ENCODE measurements around the gene ACER2.

The ACER2 gene

GRCh38 chr9:19480345-19480744, 71.5 kb downstream of the ACER2 start:
- no peak for DNase-seq (ENCODE audit: low read depth)
- TF ChIP-seq, protein P1, sequence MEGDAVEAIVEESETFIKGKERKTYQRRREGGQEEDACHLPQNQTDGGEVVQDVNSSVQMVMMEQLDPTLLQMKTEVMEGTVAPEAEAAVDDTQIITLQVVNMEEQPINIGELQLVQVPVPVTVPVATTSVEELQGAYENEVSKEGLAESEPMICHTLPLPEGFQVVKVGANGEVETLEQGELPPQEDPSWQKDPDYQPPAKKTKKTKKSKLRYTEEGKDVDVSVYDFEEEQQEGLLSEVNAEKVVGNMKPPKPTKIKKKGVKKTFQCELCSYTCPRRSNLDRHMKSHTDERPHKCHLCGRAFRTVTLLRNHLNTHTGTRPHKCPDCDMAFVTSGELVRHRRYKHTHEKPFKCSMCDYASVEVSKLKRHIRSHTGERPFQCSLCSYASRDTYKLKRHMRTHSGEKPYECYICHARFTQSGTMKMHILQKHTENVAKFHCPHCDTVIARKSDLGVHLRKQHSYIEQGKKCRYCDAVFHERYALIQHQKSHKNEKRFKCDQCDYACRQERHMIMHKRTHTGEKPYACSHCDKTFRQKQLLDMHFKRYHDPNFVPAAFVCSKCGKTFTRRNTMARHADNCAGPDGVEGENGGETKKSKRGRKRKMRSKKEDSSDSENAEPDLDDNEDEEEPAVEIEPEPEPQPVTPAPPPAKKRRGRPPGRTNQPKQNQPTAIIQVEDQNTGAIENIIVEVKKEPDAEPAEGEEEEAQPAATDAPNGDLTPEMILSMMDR (IDR thresholded peaks at IDR 0.05; ENCODE audit: control insufficient read depth, extremely low read depth, insufficient read depth): no peak
- no peak overlapping the region for H3K4me3 ChIP-seq (ENCODE audit: low read depth, low read length)

GRCh38 chr9:19481121-19481870, 72.5 kb downstream of the ACER2 start:
- no peak for DNase-seq (ENCODE audit: low read depth)
- H3K4me3 ChIP-seq (ENCODE audit: low read depth, low read length): no peak overlapping the region
- TF ChIP-seq, protein P1 (IDR thresholded peaks at IDR 0.05; ENCODE audit: control insufficient read depth, extremely low read depth, insufficient read depth): no peak

DNA sequence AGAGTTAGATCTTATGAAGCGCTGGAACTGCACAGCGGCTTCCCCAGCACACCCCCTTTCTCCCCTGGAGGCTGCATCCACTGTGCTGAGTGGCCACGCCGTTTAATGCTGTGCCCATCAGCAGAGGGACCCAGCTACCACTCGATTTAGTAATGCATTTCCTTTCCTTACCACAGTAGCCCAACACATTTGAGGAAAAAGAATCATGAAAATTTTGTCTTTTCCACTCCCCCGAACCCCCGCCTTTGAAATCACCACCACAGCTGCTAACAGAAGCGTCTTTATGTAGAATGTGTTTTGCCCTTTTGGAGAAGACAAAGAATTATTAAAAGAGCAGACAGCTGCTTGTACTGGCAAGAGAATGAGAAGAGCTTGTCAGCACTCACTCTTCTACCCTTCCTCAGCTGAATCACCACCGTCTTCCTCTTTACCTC, 73.2 kb downstream of the ACER2 start:
- no peak overlapping the region for H3K4me3 ChIP-seq (ENCODE audit: low read depth, low read length)
- no peak for DNase-seq (ENCODE audit: low read depth)
- TF ChIP-seq, protein P1 (IDR thresholded peaks at IDR 0.05; ENCODE audit: control insufficient read depth, extremely low read depth, insufficient read depth): no peak

- no peak for DNase-seq (ENCODE audit: low read depth)
- TF ChIP-seq, protein P1 (IDR thresholded peaks at IDR 0.05; ENCODE audit: control insufficient read depth, extremely low read depth, insufficient read depth): no peak
- H3K4me3 ChIP-seq (ENCODE audit: low read depth, low read length): no peak overlapping the region
These were observed 75.9 kb downstream of the ACER2 start for GRCh38 chr9:19484699-19485098.

- H3K4me3 ChIP-seq (ENCODE audit: low read depth, low read length): no peak overlapping the region
- no peak for DNase-seq (ENCODE audit: low read depth)
- TF ChIP-seq, protein P1 (IDR thresholded peaks at IDR 0.05; ENCODE audit: control insufficient read depth, extremely low read depth, insufficient read depth): no peak
These were observed 76.4 kb downstream of the ACER2 start for GRCh38 chr9:19485193-19485592.

GRCh38 chr9:19486803-19487202, 78.0 kb downstream of the ACER2 start:
- TF ChIP-seq, protein P1 (IDR thresholded peaks at IDR 0.05; ENCODE audit: control insufficient read depth, extremely low read depth, insufficient read depth): no peak
- DNase-seq (ENCODE audit: low read depth): no peak
- no peak overlapping the region for H3K4me3 ChIP-seq (ENCODE audit: low read depth, low read length)

GRCh38 chr9:19488721-19489120, 79.9 kb downstream of the ACER2 start:
- TF ChIP-seq, protein P1 (IDR thresholded peaks at IDR 0.05; ENCODE audit: control insufficient read depth, extremely low read depth, insufficient read depth): no peak
- DNase-seq (ENCODE audit: low read depth): no peak
- no peak overlapping the region for H3K4me3 ChIP-seq (ENCODE audit: low read depth, low read length)
